Islet of Langerhans (tissue), 1 donor: ENCODE measurements around the gene GPR82.
"Not testable (repeated sequence)": the region's sequence is repeated elsewhere in the genome, so short reads cannot be mapped to it uniquely, and the experiment has no call there.

Experiments used
- FAIRE-seq: peaks from one replicate; lab custom pipeline; 2011; peaks lifted over from hg19 to GRCh38; lab: Jason Lieb, UNC

GPR82 gene, protein sequence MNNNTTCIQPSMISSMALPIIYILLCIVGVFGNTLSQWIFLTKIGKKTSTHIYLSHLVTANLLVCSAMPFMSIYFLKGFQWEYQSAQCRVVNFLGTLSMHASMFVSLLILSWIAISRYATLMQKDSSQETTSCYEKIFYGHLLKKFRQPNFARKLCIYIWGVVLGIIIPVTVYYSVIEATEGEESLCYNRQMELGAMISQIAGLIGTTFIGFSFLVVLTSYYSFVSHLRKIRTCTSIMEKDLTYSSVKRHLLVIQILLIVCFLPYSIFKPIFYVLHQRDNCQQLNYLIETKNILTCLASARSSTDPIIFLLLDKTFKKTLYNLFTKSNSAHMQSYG

DNA sequence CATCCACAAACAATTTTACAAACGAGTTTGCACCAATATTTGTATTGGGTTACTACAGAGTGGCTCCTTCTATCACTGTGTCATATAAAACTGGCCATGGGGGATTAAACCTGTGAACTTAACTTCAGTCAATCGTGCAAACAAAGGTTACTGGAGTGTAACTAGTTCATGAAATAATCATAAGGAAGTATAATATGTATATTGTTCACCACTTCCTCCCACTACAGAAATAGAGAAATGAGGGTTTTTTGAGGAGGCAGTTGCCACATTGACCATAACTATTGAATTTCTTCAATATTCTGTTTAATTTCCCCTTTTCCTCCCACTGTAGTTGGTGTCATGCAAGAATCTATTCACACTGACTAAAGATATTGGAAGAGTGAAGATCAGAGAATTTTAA, at the start of gene GPR82:
Gene GPR82, plus strand, starts transcription at position 356 of the 400 bp plus-strand sequence. CDS start 2,846 bp downstream, outside the sequence.
- FAIRE-seq: no peak

DNA sequence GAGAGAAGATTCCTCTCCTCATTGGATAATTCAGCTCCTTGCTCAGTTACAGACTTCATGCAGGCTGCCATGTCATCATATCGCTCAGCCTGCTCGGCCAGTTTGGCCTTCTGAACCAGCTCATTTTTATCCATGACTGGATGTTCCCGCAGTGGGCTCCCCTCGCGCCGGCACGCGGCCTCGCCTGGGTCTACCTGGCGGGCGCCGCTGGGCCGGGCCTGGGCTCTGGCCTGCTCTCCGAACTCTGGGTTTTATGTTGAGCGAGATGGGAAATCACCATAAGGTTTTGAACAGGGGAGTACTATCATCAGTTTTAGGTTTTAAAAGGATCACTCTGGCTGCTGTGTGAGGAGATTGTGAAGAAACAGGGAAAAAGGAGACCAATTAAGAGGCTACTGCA, 47.6 kb upstream of the GPR82 start:
- not testable (repeated sequence) for FAIRE-seq

- FAIRE-seq: no peak
Measured at GRCh38 chrX:41677183-41678060, 46.6 kb upstream of the GPR82 start.

DNA sequence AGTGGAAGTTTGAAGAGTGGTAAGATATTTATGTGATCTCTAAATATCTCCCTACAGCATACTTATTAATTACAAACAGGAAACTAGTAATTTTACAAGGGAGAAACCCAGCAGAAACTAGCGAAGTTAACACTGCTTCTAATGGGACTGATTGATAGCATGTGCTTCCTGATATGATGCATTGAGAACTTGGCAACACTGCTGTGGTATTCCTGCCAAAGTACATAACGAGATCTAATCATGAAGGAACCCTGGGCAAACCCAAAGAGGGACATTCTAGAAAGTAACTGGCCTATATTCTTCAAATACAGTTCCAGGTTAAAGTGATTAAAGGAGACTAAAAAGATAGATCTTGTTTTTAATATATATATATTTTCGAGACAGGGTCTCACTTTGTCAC, 39.8 kb upstream of the GPR82 start:
- no peak for FAIRE-seq

DNA sequence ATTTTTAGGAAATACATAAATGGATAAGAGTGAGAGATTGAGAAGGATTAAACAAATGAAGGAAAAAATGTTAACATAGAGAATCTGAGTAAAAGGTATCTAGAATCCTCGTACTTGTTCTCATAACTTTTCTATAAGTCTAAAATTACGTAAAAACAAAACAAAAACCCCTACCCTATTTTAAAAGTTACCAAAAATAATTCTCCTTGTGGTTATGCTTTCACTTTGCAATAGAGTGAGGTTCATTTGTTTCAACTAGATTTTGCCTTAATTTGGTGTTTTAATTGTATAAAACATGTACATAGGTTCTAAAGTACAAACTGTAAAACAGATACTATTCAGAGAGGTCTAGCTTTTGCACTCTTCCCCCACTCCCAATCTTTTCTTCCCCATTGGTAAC, 39.0 kb upstream of the GPR82 start:
- FAIRE-seq: peak; percentile 49

GRCh38 chrX:41686788-41687187, 37.2 kb upstream of the GPR82 start:
- FAIRE-seq: no peak

DNA sequence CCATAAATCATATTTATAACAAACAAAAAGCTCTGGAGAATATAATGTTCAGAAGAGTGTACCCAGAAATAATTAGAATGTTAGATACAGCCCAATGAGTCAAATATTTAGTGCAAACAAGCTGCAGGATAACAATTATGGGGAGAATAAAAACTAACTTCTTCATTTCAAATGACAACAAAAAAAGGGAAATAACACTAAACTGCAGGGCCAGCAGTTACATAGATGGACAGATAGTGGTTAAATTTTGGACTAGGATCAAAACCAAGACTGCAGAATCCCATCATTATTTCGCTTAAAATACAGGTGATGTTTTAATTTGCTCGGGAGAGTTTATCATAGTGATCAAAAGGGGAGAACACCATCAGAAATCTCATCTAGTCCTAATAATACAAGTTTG, 35.8 kb upstream of the GPR82 start:
- FAIRE-seq: no peak

DNA sequence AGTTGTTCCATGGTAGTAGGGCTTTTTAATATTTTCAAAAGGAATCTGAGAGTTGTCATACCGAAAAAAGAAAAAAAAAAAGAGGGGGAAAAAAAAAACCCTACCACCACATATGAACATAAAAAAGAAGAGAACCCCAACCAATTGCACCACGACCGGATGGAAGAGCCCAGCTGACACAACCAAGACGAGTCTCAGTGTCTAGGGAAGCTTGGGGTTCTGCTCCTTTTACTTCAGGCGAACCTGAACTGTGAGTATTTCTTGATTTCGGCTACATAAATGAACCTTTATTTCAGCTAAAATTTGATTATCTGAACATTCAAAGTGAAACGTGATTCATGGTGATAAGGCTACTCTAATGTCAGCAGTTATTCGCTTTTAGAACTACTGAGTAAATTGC, 35.1 kb upstream of the GPR82 start, which contains the start of gene GPR34:
Gene GPR34, plus strand, starts transcription at position 139 of the 400 bp plus-strand sequence. CDS start 6,661 bp downstream, outside the sequence.
- FAIRE-seq: no peak

DNA sequence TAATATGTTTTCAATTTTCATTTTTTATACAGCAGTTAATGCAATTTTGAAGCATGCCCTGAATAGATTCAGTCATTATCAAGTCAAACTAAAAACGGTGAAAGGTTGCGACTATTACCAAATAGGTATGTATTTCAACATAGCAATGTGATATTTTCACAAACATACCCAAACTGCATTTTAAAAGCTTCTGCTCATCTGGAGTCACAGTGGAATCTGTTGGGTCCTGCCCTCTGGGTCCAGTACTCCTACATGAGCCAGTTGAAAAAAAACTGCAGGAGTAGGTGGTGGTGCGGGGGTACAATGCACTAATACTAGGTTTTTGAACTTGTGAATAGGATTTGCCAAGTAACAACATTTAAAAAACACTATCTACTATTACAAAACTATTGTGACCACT, 34.3 kb upstream of the GPR82 start:
- FAIRE-seq: no peak

- FAIRE-seq: no peak
Measured at GRCh38 chrX:41692162-41692749, 31.7 kb upstream of the GPR82 start.

DNA sequence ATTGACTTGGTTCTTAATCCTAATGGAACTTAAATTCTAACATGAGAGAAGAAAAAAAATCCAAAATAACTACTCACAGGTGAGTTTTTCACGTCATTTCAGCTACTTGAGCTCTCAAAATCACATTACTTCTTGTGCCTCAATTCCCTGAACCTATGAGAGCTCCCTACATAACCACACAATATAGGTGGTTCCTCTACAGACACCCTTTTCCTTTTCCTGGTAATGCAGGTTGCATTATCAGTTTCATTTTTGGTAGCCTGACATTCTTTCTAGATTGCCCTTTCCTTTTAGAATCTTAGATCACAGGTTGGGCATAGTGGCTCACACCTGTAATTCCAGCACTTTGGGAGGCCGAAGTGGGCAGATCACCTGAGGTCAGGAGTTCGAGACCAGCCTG, 31.0 kb upstream of the GPR82 start:
- no peak for FAIRE-seq

DNA sequence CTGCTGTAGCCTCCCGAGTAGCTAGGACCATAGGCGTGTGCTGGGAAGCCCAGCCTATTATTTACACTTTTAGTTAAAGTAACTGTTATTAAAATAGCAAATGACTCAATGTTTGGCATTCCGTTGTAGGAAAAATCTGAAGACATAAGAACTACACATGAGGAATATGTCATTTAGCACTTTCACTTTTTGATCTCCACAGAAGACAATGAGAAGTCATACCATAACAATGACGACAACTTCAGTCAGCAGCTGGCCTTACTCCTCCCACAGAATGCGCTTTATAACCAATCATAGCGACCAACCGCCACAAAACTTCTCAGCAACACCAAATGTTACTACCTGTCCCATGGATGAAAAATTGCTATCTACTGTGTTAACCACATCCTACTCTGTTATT, 28.6 kb upstream of the GPR82 start:
- no peak for FAIRE-seq

DNA sequence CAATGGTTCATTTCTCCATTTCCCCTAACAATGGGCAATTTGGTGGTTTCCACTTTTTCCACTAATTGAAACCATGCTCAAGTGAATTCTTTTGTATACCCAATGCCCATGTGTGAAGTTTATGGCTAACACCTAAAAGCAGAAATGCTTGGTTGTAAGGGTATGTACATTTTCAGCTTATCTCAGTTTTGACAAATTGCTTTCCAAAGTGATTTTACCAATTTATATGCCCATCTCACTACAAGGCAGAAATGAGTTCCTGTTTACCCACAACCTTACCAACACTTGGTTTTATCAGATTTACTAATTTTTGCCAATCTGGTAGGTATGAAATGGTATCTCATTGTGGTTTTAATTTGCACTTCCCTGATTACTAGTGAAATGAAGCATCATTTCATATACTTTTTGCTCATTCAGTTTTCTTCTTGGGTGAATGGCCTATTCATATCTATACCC, 20.4 kb upstream of the GPR82 start:
- FAIRE-seq: no peak

DNA sequence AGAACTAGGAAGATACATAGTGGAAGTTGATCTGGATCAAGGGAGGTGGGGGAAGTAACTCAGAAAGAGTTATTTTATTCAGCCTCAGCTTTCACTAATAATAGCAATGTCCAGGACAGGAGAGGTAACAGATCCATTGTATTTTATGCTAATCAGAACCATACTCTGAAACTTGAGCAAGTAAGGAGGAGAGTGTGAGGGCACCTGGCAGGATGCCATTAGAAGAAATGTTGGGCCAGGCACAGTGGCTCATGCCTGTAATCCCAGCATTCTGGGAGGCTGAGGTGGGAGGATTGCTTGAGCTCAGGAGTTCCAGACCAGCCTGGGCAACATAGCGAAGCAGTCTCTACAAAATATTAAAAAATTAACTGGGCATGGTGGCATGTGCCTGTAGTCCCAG, 18.9 kb upstream of the GPR82 start:
- FAIRE-seq: no peak

DNA sequence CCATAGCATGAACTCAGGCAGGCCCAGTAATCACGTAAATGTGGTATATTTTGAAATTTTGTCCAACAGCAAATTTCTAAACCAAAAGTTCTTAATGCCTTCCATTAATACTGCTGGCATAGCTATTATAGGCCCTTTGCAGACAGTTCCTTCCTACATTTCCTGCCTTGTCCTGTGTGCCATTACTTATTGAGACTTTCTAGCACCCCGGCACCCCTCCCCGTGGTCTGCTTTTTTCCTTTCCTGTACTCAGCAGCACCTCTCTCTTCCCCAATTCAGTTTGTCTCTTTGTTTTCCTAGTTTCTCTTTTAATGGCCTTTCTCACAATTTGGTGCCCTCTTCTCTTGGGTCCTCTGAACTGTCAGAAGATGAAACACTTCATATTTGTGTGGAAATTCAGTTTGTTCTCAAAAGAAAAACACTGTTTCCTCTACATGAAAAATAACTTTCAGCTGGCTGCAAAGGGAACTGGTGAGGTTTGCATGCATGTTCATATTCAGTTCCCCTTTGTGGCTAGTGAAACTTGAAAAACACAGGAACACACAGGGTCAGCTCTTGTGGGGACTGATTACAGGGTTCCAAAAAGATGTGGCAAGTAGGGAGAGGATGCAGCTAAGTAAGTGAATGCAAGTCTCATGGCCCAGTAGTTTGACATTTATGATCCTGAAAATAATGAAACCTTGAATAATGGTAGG, 18.2 kb upstream of the GPR82 start:
- FAIRE-seq: no peak

- FAIRE-seq: no peak
Measured at GRCh38 chrX:41707218-41707617, 16.8 kb upstream of the GPR82 start.

DNA sequence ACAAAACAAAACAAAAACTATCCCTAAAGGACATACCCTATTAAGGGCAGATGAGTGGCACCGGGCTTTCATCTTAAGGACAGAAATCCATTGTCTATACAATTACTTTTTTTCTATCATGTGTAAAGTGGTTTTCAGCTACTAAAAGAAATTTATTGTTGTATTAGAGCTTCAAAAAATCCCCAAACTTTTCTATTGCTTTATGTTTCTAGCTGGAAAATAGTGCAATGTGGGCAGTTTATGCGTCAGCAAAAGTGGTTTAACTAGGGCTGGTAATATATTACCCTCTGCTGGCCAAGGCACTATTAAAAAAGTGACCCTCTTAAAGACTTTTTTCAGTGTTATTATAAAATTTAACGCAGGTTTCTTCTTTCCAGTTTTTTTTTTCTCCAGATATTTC, 15.5 kb upstream of the GPR82 start:
- FAIRE-seq: no peak

DNA sequence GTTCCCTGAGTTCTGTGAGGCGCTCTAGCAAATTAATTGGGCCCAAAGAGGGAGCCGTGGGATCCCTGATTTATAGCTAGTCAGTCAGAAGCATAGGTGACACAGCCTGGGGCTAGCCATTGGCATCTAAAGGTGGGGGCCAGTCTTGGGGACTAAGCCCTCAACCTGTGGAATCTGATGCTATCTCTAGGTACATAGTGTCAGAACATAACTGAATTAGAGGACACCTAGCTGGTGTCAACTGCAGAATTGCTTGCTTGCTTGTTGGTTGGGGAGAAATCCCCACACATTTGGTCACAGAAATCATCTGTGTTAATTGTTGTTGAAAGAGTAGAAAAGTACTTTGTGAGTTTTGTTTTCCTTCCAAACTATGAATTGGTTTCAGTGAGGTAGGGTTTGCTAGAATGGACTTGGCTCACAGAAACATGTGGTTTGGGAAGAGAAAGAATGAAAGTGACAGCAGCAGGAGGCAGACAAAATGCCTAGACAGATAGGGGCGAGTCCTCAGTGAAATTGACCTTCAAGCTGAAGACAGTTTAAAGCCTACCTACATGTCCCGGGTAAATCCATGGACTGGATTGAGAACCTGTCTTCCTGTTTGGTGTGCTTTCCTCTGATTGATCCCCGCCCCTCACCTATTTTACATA, 12.8 kb upstream of the GPR82 start:
- FAIRE-seq: no peak

GRCh38 chrX:41716222-41716621, 7.8 kb upstream of the GPR82 start:
- FAIRE-seq: no peak

DNA sequence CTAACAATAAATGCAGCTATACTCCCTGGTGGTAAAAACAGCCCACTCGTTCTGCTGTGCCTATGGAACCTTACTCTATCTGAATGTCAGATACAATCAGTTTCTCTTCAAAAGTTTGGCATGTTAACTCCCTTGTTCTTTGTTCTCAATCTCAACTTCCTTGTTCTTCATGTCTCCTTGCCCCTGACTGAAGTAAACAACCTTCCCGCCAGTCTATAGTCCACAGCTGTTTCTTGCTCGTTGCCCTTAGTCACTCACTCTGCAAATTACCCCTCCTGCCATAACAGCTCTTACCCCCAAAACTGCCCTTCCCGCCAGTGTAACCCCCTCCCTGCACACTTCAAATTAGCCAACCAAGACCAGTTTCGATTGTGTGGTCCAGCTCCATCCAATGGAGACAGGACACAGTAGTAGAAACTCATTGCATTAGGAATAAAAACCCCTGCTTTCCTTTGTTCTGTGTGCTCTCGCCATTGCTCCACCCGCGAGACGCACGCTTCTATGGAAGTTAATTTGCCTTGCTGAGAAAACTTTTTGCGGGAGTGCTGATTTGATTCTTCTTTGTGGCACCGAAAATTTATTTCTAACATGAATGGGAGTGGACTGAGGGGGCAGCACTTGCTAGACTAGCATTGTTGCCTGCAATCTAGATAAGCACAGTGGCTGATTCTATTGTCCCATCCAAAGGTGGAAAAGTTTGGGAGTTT, 7.1 kb upstream of the GPR82 start:
- no peak for FAIRE-seq
